OCI-LY1 (cell line): ENCODE data around the gene GIT2.

Source experiments
- CTCF ChIP-seq: fragments of 200-600 bp; sonication (generic), shearing (Covaris generic); IDR thresholded peaks from 2 replicates; pipeline ENCODE4 v1.5.1; 2017; ENCODE audit warnings: mild to moderate bottlenecking, antibody characterized with exemption, low read length, moderate library complexity, mixed read lengths
- EZH2 ChIP-seq: fragments of 200-600 bp; sonication (generic), shearing (Covaris generic); IDR thresholded peaks from 2 replicates; pipeline ENCODE4 v1.8.0; 2017; ENCODE audit warnings: borderline replicate concordance, mixed run types, mild to moderate bottlenecking, antibody characterized with exemption, low read length, moderate library complexity, mixed read lengths

- no peak for TF ChIP-seq CTCF
- TF ChIP-seq EZH2: no peak
Measured at GRCh38 chr12:109950625-109951024, 45.5 kb downstream of the GIT2 start.
